Right hindlimb (tissue), 1 donor: ENCODE data around the gene ALDH4A1.

Source experiments
- DNase-seq: peaks from one replicate; pipeline ENCODE4 v3.0.0-alpha.2; 2018

Gene ALDH4A1

DNA sequence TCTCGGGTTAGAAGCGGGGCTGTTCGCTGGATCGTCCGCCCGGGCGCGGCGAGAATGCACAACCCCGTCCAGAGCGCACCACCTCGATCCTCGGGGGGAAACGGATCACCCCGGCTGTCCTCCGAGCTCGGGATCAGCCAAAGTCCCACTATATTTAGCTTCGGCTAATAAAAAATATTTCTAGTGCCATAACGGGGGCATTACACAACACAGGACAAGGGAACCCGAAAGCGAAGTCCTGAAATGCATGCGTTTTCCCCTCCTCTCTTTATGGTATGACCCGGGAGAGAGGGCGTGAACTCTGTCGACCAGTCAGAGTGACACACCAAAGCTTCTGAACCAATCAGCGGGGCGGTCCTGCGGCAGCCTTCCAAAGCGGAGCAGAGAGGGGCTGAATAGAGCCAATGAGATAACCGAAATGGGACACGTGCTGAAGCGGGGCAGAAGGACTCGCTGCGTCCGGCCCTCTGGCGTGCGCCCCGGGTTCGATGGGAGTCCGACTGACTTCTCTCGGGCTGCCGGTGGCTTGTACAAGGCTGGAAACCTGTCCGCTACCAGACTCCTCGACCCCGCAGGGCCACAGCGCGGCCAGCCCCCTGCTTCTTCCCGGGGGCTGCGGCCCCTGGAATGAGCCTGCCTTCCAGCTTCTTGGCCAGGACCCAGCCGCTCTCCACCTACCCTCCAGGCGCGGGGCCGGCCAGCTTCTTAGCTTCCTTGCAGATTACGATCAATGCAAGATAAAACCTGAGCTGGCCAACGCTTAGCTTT lies at the start of gene ALDH4A1:
Gene ALDH4A1 (minus strand): TSS at position 33 of the 768 bp plus-strand sequence. CDS start 32 bp downstream, at position 1.
- peak; percentile 99 for DNase-seq

DNA sequence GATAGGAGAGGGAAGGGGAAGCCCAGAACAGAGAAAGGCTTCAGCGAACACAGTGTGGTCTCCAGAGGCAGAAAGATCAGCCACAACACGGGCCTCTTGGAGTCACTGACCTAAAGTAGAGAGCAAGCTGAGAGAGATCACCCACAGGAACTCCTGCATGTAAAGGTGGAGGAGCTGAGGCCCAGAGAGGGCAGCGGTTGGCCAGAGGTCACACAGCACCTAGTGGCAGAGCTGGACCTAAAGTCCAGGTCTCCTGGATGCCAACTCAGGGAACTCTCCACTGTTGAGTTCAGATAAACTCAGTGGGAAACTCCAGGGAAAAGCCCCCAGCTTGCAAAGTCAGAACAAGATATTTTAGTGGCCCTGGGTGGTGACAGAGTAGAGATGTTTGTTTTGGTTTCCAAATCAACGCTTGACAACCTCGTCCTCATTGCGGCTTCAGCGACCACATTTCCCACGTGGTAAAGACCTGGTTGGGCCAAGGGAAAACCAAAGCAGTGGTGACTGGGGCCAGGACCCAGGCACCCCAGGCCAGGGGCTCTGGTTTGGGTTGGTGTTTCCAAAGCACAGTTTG lies 49.5 kb upstream of the ALDH4A1 start:
- no peak for DNase-seq

DNA sequence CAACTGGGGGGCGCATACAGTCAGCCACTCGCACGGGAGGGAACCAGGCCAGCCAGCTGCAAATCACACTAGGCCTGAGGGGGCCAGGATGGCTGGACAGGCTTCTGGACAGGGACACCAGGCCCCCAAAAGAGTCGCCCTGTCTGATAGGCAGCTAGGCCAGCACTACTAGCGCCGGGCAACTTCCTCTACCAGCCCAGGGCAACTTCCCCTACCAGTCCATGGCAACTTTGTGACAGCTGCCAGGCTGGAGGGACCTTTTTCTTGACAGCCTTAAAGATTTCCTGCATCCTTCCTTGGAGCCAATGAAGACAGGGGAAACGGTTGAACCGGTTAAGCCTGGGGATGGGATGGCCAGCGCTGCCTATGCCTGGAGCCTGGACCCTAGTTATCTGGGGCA lies 49.1 kb upstream of the ALDH4A1 start:
- no peak for DNase-seq

GRCh38 chr1:18950401-18951026 lies 48.2 kb upstream of the ALDH4A1 start:
- DNase-seq: peak; percentile 72

GRCh38 chr1:18949686-18950400 lies 47.5 kb upstream of the ALDH4A1 start:
- peak; percentile 82 for DNase-seq

DNA sequence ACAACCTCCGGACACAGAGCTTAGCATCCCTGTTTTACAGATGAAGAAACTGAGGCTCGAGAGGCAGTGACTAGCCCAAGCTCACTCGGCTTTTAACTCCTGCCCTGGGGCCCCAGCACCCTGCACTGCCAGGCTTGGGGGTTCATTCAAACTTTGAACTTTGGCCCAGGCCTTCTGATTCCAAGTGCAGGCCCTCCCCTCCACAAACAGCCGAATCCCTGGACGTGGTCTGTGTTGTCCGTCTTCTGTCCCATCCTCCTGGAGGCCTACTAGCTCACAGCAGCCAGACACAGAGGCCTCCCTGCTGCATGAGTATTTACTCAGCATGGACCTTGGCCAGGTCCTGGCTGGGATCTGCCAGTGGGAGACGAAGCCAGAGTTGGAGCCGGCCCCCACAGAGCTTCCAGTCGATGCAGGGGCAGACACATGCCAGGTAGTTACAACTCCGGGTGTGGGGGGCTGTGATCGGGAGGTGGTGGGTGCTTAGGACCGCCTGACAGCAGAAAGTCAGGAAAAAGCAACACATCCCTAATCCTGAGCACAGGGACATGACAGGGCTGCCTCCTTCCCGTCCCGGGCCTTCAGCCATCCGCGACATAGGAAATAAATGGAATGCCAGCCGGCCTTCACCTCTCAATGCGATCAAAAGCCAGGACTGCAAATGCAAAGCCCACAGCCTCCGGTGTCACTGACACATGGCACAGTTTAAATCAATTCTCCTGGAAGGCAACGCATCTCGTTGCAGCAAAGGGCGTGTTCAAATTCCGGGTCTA lies 46.7 kb upstream of the ALDH4A1 start:
- DNase-seq: peak; percentile 79

GRCh38 chr1:18948048-18948912 lies 45.9 kb upstream of the ALDH4A1 start:
- no peak for DNase-seq

- no peak for DNase-seq
Measured at GRCh38 chr1:18947570-18947969, 45.2 kb upstream of the ALDH4A1 start.

DNA sequence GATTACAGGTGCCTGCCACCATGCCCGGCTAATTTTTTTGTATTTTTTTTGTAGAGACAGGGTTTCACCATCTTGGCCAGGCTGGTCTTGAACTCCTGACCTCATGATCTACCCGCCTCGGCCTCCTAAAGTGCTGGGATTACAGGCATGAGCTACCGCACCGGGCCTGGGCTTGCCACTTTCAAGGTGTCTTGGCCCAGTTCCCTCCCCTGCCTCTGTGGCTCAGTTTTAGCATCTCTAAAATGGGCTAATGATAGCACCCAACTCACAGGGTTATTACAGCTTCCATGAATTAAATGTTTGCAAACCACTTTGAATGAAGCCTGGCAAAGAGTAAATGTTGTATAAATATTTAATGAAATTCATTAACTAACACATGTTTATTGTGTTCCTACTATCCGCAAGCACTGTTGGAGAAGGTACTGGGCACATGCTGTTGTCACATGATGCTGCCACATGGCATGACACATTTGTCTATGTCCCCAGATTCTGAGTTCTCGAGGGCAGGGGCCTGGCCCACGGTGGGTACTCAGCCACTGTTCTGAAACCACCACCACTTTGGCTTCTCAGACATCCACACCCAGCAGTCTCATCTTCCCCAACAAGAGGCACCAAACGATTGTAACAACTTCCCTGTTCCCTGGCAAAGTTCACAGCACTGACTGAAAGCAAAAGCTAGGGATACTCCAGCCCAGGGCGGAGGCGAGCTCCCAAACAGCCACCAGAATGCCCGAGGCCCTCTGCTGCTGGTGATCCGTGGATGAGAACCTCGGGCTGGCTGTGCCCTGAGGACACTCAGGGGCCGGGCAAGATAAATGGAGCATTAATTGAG lies 44.4 kb upstream of the ALDH4A1 start:
- DNase-seq: no peak

DNA sequence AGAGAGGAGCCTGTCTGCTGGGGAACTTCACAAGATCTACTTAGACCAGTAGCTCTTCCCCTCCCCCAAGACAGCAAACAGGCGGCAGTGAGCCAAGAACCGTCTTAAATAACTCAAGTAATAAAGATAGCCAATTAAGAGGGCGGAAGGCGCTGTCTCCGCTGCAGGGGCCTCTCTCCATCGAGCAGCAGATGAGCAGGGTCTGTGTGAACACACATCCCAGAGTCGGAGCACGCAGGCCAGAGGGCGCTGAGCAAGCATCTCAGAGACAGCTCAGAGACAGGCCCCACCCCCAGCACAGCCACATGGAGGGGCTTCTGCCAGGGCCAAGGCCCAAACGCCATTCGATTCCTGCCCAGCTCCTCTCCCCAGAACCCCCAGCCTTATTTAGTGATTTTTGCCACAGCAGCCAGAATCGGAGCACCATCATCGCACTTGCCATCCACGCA lies 43.1 kb upstream of the ALDH4A1 start:
- DNase-seq: peak; percentile 65

DNA sequence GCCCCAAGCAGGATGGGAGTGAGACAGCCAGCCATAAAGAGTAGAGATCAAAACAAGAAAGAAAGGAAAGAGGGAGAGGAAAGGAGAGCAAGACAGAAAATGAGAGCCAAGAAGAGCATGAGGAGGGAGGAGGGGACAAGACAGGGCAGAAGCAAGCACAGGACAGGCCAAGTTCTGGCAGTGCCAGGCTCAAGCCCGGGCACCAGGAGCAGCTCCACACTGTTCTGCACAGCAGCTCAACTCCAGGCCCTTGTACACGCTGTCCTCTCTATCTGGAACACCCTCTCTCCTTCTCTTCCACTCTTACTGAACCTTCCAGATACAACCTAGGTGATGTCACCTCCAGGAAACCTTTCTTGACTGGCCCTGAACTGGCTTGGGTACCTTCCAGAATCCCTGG lies 42.5 kb upstream of the ALDH4A1 start:
- DNase-seq: no peak

DNA sequence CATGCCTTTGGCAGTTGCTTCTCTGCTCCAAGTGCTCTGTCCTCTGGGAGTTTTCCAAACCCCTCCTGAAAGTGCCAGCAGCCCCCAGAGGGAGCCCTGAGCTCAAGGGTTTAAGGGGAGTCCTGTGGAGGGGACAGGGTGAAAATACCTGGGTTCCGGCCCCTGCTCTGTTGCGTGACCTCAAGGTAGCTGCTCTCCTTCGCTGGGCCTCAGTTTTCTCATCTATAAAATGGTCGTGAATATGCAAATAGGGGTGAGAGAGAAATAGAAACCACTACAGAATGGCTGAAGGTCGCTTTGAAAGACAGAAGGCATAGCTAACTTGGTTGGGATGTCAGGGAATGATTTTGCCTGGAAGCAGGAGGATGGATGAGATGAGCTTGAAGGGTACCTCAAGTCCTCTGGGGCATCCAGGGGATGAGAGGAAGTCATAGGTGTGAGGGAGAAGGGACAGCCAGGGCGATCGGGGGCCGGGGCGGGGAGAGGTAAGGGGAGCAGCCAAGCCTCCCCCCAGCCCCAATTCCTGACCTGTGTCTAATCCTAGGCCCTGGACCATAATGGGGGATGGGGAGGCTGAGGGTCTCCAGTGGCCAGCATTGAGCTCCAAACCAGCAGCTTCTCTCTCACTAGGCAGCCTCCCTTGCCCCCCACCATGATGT lies 41.7 kb upstream of the ALDH4A1 start:
- no peak for DNase-seq

DNA sequence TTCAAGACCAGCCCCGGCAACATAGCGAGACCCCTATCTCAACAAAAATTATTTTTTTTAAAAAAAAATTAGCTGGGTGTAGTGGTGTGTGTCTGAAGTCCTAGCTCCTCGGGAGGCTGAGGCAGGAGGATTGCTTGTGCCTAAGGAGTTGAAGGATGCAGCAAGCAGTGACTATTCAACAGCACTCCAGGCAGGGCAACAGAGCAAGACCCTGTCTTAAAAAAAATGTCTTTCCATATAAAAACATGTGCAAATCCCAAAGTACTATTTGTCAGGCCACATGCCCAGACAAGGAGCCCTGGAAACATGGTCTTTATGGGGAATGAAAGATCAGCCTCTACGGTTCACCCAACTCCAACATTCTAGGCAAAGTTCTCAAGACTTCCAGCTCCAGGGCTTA lies 40.8 kb upstream of the ALDH4A1 start:
- no peak for DNase-seq

- no peak for DNase-seq
Measured at GRCh38 chr1:18942340-18942739, 40.0 kb upstream of the ALDH4A1 start.

DNA sequence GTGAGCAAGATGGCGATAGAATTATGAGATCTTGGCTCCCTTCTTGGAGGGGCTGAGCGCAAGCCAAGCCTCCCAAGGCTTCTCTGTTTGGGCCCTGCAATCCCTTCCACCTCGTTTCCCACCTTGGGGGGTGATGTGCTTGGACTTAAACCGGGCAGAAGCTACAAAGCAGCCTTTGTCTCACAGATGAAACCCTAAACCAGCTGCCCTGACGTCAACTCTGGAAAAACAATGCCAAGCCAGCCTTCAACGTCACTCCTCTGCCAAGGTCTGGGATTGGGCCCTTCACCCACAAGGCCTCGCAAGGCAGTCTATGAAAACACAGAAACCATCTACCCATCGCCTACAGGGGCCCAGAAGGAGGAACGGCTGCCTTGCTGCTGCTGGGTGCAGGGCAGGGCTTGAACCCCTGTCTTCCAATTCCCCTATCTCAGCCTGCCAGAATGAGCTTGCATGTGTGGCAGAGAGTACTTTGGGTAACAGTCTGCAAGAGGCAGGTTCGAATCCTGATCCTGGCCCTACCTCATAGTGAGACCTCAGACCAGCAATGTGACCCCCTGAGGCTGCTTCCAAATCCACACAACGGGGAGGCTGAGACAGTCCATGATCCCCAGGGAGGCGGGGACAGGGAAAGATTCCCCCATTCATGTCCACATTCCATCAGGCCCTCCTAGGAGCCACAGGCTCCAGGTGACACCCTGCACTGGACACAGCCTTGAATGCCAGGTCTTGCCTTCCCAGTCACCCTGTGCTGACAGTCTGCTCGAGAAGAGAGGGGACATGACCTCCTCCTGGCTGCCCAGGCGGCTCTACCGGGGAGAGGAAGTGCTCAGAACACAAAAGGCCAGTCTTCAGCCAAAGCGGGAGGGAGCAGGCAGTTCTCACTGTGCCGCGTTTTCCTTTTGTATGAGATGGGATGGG lies 39.1 kb upstream of the ALDH4A1 start:
- DNase-seq: peak; percentile 80

DNA sequence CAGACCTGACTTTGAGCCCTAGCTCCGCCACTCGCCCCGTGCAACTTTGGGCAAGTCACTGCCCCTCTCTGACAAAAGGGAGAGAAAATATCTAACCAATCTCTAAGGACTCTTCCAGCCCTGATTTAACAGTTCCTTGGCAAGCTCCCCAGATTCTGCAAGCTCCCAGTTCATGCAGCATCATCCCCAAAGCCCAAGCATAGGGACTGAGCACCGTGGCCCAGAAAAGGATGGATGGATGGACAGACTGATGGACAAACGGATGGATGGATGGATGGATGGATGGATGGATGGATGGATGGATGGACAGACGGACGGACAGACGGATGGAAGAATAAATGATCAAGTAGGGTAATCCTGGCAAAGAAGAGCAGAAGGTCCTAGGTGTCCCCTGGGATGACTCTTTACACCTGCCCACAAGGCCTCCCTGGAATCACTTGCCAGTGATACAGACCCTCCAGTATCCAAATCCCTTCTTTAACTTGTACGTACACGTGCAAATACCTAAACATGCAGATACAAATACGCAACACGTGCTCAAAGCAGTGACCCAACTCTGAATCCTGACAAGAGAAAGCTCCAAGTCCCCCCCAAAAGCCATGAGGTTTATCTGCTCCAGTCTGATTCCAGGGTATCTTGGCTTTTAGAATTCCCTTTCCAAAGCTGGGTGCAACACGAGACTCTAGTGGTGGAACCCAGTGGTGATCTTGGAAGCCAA lies 38.1 kb upstream of the ALDH4A1 start:
- no peak for DNase-seq

GRCh38 chr1:18939398-18940302 lies 37.3 kb upstream of the ALDH4A1 start:
- DNase-seq: no peak
